ENCODE data around the gene RSL24D1. TPM values are rescaled to one million over a fixed set of nuclear protein-coding genes. Genes with fewer than 3 reads are reported as not detected.

RSL24D1 gene
- total and polyA plus RNA-seq, 2 of the 4 experiments (the other 2 are of a cell fraction), result 36.5 to 36.7 TPM

DNA sequence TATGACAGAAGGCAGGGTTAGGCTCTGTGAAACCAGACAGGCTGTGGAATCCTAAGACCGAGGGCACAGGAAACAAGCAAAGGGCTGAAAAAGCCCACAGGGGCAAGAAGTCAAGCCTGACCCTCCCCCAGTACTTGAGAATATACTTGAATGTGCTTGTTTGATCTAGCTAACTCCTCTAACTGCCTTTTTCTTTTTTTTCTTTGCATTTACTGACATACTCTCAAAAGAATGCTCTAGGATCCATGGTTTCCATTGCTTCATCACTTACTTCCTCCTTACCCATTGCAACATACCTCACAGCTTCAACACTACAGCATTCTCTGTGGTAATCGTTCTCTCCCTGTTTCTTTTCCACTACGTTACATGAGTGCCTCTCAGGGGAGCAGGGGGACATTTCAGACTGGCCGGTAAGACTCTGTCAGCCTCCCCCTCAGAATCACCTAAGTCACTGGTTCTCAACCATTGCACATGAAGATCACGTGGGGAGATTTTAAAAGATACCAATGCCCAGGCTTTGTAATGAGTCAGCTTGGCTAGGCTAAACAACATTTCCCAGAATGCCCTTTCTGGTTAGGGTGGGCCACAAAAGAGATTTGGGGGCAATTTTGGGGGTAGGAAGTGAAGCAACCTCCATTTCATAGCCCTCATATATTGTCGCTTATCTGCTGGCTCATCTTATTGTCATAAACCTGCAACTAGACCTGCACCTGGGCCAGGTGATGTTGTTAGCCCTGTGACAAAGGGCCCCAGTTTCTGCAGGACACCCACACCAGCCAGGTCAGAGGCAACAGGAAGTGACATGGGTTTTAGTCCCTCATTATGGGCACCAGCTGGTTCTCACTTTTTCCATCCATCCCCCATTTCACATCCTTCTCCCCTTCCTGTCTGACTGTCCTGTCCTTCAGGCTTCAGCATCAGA lies 24.6 kb upstream of the RSL24D1 start:
- Histone ChIP-seq H2BK20ac (ENCODE audit: low read depth, low read length) (peak overlapping the region; percentile 96), H2BK5ac (ENCODE audit: low read depth, low read length, poor library complexity, severe bottlenecking) (peak overlapping the region; percentile 96), H3K4me2 (ENCODE audit: low read depth, low read length) (peak overlapping the region; percentile 86), H3K9me1 (ENCODE audit: insufficient read depth, low read length) (peaks cover 7% of the 10 kb centered on the region), H4K8ac (ENCODE audit: low read depth in 2 of 2, low read length in 2 of 2) (peak overlapping the region; percentile 0 to 97), H4K5ac (ENCODE audit: low read depth, low read length) (peak overlapping the region; percentile 98), H3K4ac (ENCODE audit: low read depth, low read length) (peak overlapping the region; percentile 98), H3K27ac (ENCODE audit: insufficient read depth, low read length) (peak overlapping the region; percentile 96), H3K4me3 (ENCODE audit: insufficient read depth, low read depth, low read length) (peak overlapping the region; percentile 11; the same call in 1 of the 2 replicates), H3K56ac (ENCODE audit: extremely low read depth, insufficient read depth, low read length) (peak overlapping the region; percentile 90), H3K9me3 (ENCODE audit: control insufficient read depth, insufficient read depth, low read length) (no peaks in the 10 kb centered on the region), H2BK120ac (ENCODE audit: low read depth, low read length) (peak overlapping the region; percentile 98), H3K23ac (ENCODE audit: low read depth, low read length) (peak overlapping the region; percentile 94), H3K14ac (replicated peaks; ENCODE audit: low read depth, low read length) (peak overlapping the region; percentile 96), H3K27me3 (ENCODE audit: control insufficient read depth, insufficient read depth, low read length) (no peaks in the 10 kb centered on the region), H2AK9ac (replicated peaks; ENCODE audit: low read depth, low read length, poor library complexity) (peak overlapping the region; percentile 93), H2AFZ (replicated peaks; ENCODE audit: low read length, poor library complexity) (peak overlapping the region; percentile 87), H2BK15ac (ENCODE audit: low read depth, low read length) (peak overlapping the region; percentile 94), H4K20me1 (ENCODE audit: insufficient read depth, low read length) (no peaks in the 10 kb centered on the region), H3K18ac (ENCODE audit: low read depth, low read length) (peak overlapping the region; percentile 98), H4K91ac (ENCODE audit: insufficient read depth, low read depth, low read length) (peak overlapping the region; percentile 98), H2AK5ac (ENCODE audit: low read depth, low read length) (peak overlapping the region; percentile 91), H3K9ac (ENCODE audit: low read depth, low read length) (peak overlapping the region; percentile 70), H3K4me1 (ENCODE audit: control insufficient read depth, insufficient read depth, low read length) (peaks cover 11% of the 10 kb centered on the region), H3K79me1 (ENCODE audit: low read depth in 1 of 2, low read length in 2 of 2) (0 out of 4 replicates have a peak, but pooled peaks cover 0 to 4% of the 10 kb centered on the region in 2 experiments), H3K36me3 (ENCODE audit: control insufficient read depth, insufficient read depth, low read length) (peaks cover 1% of the 10 kb centered on the region; the same call in 1 of the 2 replicates)
- ATAC-seq (ENCODE audit: low read depth) (peak; percentile 84), DNase-seq (peak; percentile 96)
- dilution Hi-C loops (cut with HindIII; ENCODE audit: low sequenced_read_pairs, unreplicated experiment), result no loop called here
- CTCF ChIA-PET, result interaction anchor here (0.6 to 1.9 kb wide), 5 partner anchors 11 to 218 kb away, joined by 3 to 6 read pairs (median 3); no protein-coding TSS in a partner anchor
- intact Hi-C loops (cut with micrococcal nuclease), result loop anchor here (1.0 to 5.0 kb wide), 3 partner anchors 25 to 69 kb away; partner anchors contain the start of gene RSL24D1
- in situ Hi-C loops (cut with MboI; ENCODE audit: low sequenced_read_pairs), result loop anchor here (5.0 kb wide), 1 partner anchor 61 kb away; no protein-coding TSS in a partner anchor
- WGBS, 2 experiments (ENCODE audit: extremely low coverage in 2 of 2, insufficient read length in 1 of 2), result 33% methylated on average over 3 of the region's 6 CpGs; no CpG with 5 or more reads in 1 of the 2 experiments
- POLR2A ChIA-PET (ENCODE audit: unreplicated experiment), result interaction anchor here (0.5 kb wide), 2 partner anchors 9 to 124 kb away, joined by 3 to 5 read pairs; no protein-coding TSS in a partner anchor
- BruUV-seq (replicated peaks), result no TSS peak
- TF ChIP-seq CEBPB (IDR thresholded peaks at IDR 0.05; ENCODE audit: low read depth, low read length) (peak; percentile 100), BHLHE40 (IDR thresholded peaks at IDR 0.05; ENCODE audit: low read depth, low read length) (peak; percentile 74; the same call in 1 of the 2 replicates), FOS (IDR thresholded peaks at IDR 0.05; ENCODE audit: low read depth, low read length) (peak; percentile 55; the same call in 1 of the 2 replicates), NFE2L2 (IDR thresholded peaks at IDR 0.05; ENCODE audit: low read depth, low read length) (peak; percentile 19; the same call in 1 of the 2 replicates), CHD1 (IDR thresholded peaks at IDR 0.05; ENCODE audit: low read depth, low read length) (no peak), CTCF (conservative IDR thresholded peaks at IDR 0.05; ENCODE audit: low read depth, low read length) (no peak), MAFK (IDR thresholded peaks at IDR 0.05; ENCODE audit: low read depth, low read length) (peak; percentile 7; the same call in 1 of the 2 replicates), MXI1 (IDR thresholded peaks at IDR 0.05; ENCODE audit: borderline replicate concordance, low read depth, low read length) (no peak), SMC3 (IDR thresholded peaks at IDR 0.05; ENCODE audit: low read depth, low read length) (peak; percentile 27; the same call in 1 of the 2 replicates), RAD21 (IDR thresholded peaks at IDR 0.05; ENCODE audit: low read length) (no peak), ELK1 (IDR thresholded peaks at IDR 0.05; ENCODE audit: borderline replicate concordance, low read depth, low read length) (no peak), MAZ (IDR thresholded peaks at IDR 0.05; ENCODE audit: borderline replicate concordance, low read depth, low read length) (peak; percentile 20; the same call in 1 of the 2 replicates), POLR2A (IDR thresholded peaks at IDR 0.05; ENCODE audit: low read depth, low read length) (peak; percentile 34; the same call in 1 of the 2 replicates)

Measured in IMR-90 (cell line).